Stimulated activated CD8-positive, alpha-beta memory T cell treated with anti-CD3 and anti-CD28 coated beads, Interleukin-15, amount 100 ng/mL, for 24 hours (primary cell): ENCODE results near the gene TARS3.
"Not testable (repeated sequence)": the region's sequence is repeated elsewhere in the genome, so short reads cannot be mapped to it uniquely, and the experiment has no call there.

Source experiments
- DNase-seq: peaks from one replicate; pipeline ENCODE4 v3.0.0-alpha.2; 2020; ENCODE audit warnings: low read depth

TARS3 gene

GRCh38 chr15:101723874-101724674 is at the start of gene TARS3:
TSS of gene TARS3 (minus strand) at chr15:101724473. CDS start at chr15:101724387, 86 bp downstream.
- peak; percentile 87 for DNase-seq

- DNase-seq: no peak
Measured at GRCh38 chr15:101773496-101774100, 49.3 kb upstream of the TARS3 start.

GRCh38 chr15:101772921-101773320 is 48.6 kb upstream of the TARS3 start:
- no peak for DNase-seq

GRCh38 chr15:101767083-101767640 is 42.9 kb upstream of the TARS3 start:
- not testable (repeated sequence) for DNase-seq

- no peak for DNase-seq
Measured at GRCh38 chr15:101765772-101766456, 41.6 kb upstream of the TARS3 start.

GRCh38 chr15:101765340-101765671 is 41.0 kb upstream of the TARS3 start:
- DNase-seq: not testable (repeated sequence)

GRCh38 chr15:101764669-101765339 is 40.5 kb upstream of the TARS3 start:
- DNase-seq: not testable (repeated sequence)

- DNase-seq: not testable (repeated sequence)
Measured at GRCh38 chr15:101746716-101747082, 22.4 kb upstream of the TARS3 start.

GRCh38 chr15:101734837-101735236 is 10.6 kb upstream of the TARS3 start:
- not testable (repeated sequence) for DNase-seq

- DNase-seq: no peak
Measured at GRCh38 chr15:101733545-101733944, 9.3 kb upstream of the TARS3 start.

GRCh38 chr15:101732772-101733171 is 8.5 kb upstream of the TARS3 start:
- DNase-seq: no peak

GRCh38 chr15:101731746-101732145 is 7.5 kb upstream of the TARS3 start:
- no peak for DNase-seq

- no peak for DNase-seq
Measured at GRCh38 chr15:101727186-101727585, 2.9 kb upstream of the TARS3 start.

- DNase-seq: no peak
Measured at GRCh38 chr15:101725073-101725472, 800 bp upstream of the TARS3 start.

GRCh38 chr15:101724675-101725005 is 367 bp upstream of the TARS3 start:
- no peak for DNase-seq

- DNase-seq: no peak
Measured at GRCh38 chr15:101723171-101723873, 951 bp downstream of the TARS3 start.

GRCh38 chr15:101718896-101719295 is 5.4 kb downstream of the TARS3 start:
- DNase-seq: no peak

- DNase-seq: no peak
Measured at GRCh38 chr15:101712078-101712477, 12.2 kb downstream of the TARS3 start.

GRCh38 chr15:101710806-101711205 is 13.5 kb downstream of the TARS3 start:
- DNase-seq: no peak

GRCh38 chr15:101709466-101709865 is 14.8 kb downstream of the TARS3 start:
- no peak for DNase-seq

- no peak for DNase-seq
Measured at GRCh38 chr15:101707983-101708382, 16.3 kb downstream of the TARS3 start.

GRCh38 chr15:101702077-101702476 is 22.2 kb downstream of the TARS3 start:
- DNase-seq: no peak
